Measurements from ENCODE around the gene SMARCC1. TPM values are rescaled to one million over a fixed set of nuclear protein-coding genes. Genes with fewer than 3 reads are reported as not detected.

SMARCC1 gene
- total RNA-seq, 1 donor from 2014 or later, result 146 TPM

DNA sequence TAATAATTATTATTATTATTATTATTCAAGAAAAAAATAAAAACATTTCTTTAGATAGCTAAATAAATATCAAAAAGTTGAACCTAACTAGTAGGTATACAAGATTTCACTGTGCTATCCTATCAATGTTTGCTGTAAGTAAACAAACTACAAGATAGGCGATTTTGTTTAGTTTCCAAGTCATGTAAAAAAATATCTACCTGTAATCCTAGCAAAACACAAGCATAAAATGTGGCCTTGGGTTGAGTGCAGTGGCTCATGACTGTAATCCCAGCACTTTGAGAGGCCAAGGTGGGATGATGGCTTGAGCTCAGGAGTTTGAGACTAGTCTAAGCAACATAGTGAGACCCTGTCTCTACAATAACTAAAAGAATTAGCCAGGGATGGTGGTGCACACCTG lies 131.4 kb downstream of the SMARCC1 start:
- peaks cover 13% of the 10 kb centered on the region for H3K36me3 Mint-ChIP-seq (ENCODE audit: low read depth, unreplicated experiment)
- Histone ChIP-seq H3K4me3 (ENCODE audit: insufficient read depth, low read depth, low read length) (no peak overlapping the region), H4K20me1 (ENCODE audit: insufficient read depth, low read length) (peaks cover 59% of the 10 kb centered on the region), H3K4me2 (ENCODE audit: low read length) (no peak overlapping the region), H3K27ac (ENCODE audit: low read depth, low read length) (no peak overlapping the region), H3K79me2 (ENCODE audit: insufficient read depth, low read length) (peaks cover 49% of the 10 kb centered on the region), H3K27me3 (ENCODE audit: insufficient read depth, low read length) (no peaks in the 10 kb centered on the region), H3K9me3 (ENCODE audit: insufficient read depth, low read depth, low read length) (no peaks in the 10 kb centered on the region), H3K9ac (ENCODE audit: low read length) (no peak overlapping the region), H3K36me3 (ENCODE audit: insufficient read depth, low read length) (peaks cover 9% of the 10 kb centered on the region), H3K4me1 (ENCODE audit: insufficient read depth, low read length) (peaks cover 3% of the 10 kb centered on the region), H2AFZ (ENCODE audit: low read depth, low read length) (no peak overlapping the region)
- no peaks in the 10 kb centered on the region for H3K27me3 Mint-ChIP-seq (ENCODE audit: low read depth, unreplicated experiment)
- H3K4me3 Mint-ChIP-seq (ENCODE audit: unreplicated experiment), result no peak overlapping the region
- DNase-seq (ENCODE audit: low read depth) (no peak), FAIRE-seq (no peak)
- H3K9me3 Mint-ChIP-seq (ENCODE audit: unreplicated experiment), result no peaks in the 10 kb centered on the region
- TF ChIP-seq, protein P1, sequence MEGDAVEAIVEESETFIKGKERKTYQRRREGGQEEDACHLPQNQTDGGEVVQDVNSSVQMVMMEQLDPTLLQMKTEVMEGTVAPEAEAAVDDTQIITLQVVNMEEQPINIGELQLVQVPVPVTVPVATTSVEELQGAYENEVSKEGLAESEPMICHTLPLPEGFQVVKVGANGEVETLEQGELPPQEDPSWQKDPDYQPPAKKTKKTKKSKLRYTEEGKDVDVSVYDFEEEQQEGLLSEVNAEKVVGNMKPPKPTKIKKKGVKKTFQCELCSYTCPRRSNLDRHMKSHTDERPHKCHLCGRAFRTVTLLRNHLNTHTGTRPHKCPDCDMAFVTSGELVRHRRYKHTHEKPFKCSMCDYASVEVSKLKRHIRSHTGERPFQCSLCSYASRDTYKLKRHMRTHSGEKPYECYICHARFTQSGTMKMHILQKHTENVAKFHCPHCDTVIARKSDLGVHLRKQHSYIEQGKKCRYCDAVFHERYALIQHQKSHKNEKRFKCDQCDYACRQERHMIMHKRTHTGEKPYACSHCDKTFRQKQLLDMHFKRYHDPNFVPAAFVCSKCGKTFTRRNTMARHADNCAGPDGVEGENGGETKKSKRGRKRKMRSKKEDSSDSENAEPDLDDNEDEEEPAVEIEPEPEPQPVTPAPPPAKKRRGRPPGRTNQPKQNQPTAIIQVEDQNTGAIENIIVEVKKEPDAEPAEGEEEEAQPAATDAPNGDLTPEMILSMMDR (IDR thresholded peaks at IDR 0.05; ENCODE audit: insufficient read depth, low read depth, low read length), result no peak
- no peak overlapping the region for H3K27ac Mint-ChIP-seq (ENCODE audit: unreplicated experiment)
- H3K4me1 Mint-ChIP-seq (ENCODE audit: low read depth, unreplicated experiment), result peaks cover 5% of the 10 kb centered on the region

DNA sequence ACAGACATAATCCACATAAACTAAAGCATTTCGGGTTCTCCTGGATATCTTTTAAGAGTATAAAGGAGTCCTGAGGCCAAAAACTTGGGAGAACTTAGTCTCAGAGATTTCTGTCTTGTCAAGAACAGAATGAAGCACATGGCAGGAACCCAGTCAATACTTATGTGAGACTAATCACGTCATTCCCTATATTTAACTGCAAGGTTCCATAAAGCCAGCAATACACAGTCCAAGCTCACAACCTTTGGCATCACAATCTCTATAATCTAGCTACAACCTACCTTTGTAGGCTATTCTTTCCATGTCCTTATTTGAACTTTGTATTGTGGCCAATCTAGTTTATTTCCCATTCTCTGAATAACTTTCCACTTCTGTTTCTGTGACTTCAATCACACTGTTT lies 134.1 kb downstream of the SMARCC1 start:
- Mint-ChIP-seq H3K9me3 (ENCODE audit: unreplicated experiment) (no peaks in the 10 kb centered on the region), H3K27me3 (ENCODE audit: low read depth, unreplicated experiment) (no peaks in the 10 kb centered on the region), H3K36me3 (ENCODE audit: low read depth, unreplicated experiment) (peaks cover 15% of the 10 kb centered on the region), H3K4me1 (ENCODE audit: low read depth, unreplicated experiment) (peaks cover 8% of the 10 kb centered on the region), H3K27ac (ENCODE audit: unreplicated experiment) (peak overlapping the region; percentile 72), H3K4me3 (ENCODE audit: unreplicated experiment) (no peak overlapping the region)
- no peak for FAIRE-seq
- H3K9ac ChIP-seq (ENCODE audit: low read length), result no peak overlapping the region
- TF ChIP-seq EZH2 (IDR thresholded peaks at IDR 0.05; ENCODE audit: insufficient read depth, low read length), result no peak
- TF ChIP-seq, protein P1 (IDR thresholded peaks at IDR 0.05; ENCODE audit: insufficient read depth, low read depth, low read length), result no peak
- H3K9me3 ChIP-seq (ENCODE audit: insufficient read depth, low read depth, low read length), result no peaks in the 10 kb centered on the region
- peaks cover 19% of the 10 kb centered on the region for H3K36me3 ChIP-seq (ENCODE audit: insufficient read depth, low read length)
- H3K79me2 ChIP-seq (ENCODE audit: insufficient read depth, low read length), result peaks cover 52% of the 10 kb centered on the region
- no peaks in the 10 kb centered on the region for H3K27me3 ChIP-seq (ENCODE audit: insufficient read depth, low read length)
- no peak overlapping the region for H3K4me2 ChIP-seq (ENCODE audit: low read length)
- no peak for DNase-seq (ENCODE audit: low read depth)
- H3K4me3 ChIP-seq (ENCODE audit: insufficient read depth, low read depth, low read length), result no peak overlapping the region
- peaks cover 66% of the 10 kb centered on the region for H4K20me1 ChIP-seq (ENCODE audit: insufficient read depth, low read length)
- H2AFZ ChIP-seq (ENCODE audit: low read depth, low read length), result no peak overlapping the region
- H3K4me1 ChIP-seq (ENCODE audit: insufficient read depth, low read length), result peaks cover 3% of the 10 kb centered on the region
- H3K27ac ChIP-seq (ENCODE audit: low read depth, low read length), result no peak overlapping the region

DNA sequence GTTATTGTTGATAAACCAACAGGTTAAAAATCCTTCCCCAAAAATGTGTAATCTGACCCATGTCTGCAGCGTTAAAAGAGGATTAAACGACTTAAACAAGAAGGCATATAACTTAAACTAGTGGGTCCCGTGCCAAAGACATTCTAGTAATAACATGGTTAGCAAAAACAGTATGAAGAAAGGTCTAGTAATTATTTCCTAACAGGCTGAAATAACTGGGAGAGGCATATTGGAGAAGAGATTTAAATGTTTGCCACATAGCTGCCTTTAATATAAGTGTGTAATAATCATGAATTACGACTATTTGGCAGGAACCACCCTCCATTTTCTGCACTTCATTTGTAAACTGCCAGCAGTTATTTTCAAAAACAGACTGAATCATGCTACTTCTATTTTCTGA lies 135.3 kb downstream of the SMARCC1 start:
- Histone ChIP-seq H3K27me3 (ENCODE audit: insufficient read depth, low read length) (no peaks in the 10 kb centered on the region), H3K79me2 (ENCODE audit: insufficient read depth, low read length) (peaks cover 53% of the 10 kb centered on the region), H3K36me3 (ENCODE audit: insufficient read depth, low read length) (peaks cover 22% of the 10 kb centered on the region), H3K4me3 (ENCODE audit: insufficient read depth, low read depth, low read length) (no peak overlapping the region), H3K9ac (ENCODE audit: low read length) (no peak overlapping the region), H4K20me1 (ENCODE audit: insufficient read depth, low read length) (peaks cover 65% of the 10 kb centered on the region), H3K4me2 (ENCODE audit: low read length) (no peak overlapping the region), H3K4me1 (ENCODE audit: insufficient read depth, low read length) (peaks cover 3% of the 10 kb centered on the region), H3K9me3 (ENCODE audit: insufficient read depth, low read depth, low read length) (no peaks in the 10 kb centered on the region), H2AFZ (ENCODE audit: low read depth, low read length) (no peak overlapping the region), H3K27ac (ENCODE audit: low read depth, low read length) (no peak overlapping the region)
- H3K9me3 Mint-ChIP-seq (ENCODE audit: unreplicated experiment), result no peaks in the 10 kb centered on the region
- H3K27me3 Mint-ChIP-seq (ENCODE audit: low read depth, unreplicated experiment), result no peaks in the 10 kb centered on the region
- H3K4me1 Mint-ChIP-seq (ENCODE audit: low read depth, unreplicated experiment), result peaks cover 8% of the 10 kb centered on the region
- TF ChIP-seq, protein P1 (IDR thresholded peaks at IDR 0.05; ENCODE audit: insufficient read depth, low read depth, low read length), result no peak
- no peak for TF ChIP-seq EZH2 (IDR thresholded peaks at IDR 0.05; ENCODE audit: insufficient read depth, low read length)
- H3K27ac Mint-ChIP-seq (ENCODE audit: unreplicated experiment), result no peak overlapping the region
- no peak for DNase-seq (ENCODE audit: low read depth)
- peaks cover 14% of the 10 kb centered on the region for H3K36me3 Mint-ChIP-seq (ENCODE audit: low read depth, unreplicated experiment)
- H3K4me3 Mint-ChIP-seq (ENCODE audit: unreplicated experiment), result no peak overlapping the region
- FAIRE-seq, result no peak
